HG03565 (cell line): ENCODE results near the gene SSB.
"Not testable (repeated sequence)": the region's sequence is repeated elsewhere in the genome, so short reads cannot be mapped to it uniquely, and the experiment has no call there.

ENCODE experiments used
- ATAC-seq: cut with Tn5 transposase; IDR thresholded peaks from one replicate; pipeline ENCODE4 v1.9.1; 2021; ENCODE audit warnings: mild to moderate bottlenecking, moderate library complexity; ENCODE audit not compliant: unreplicated experiment

SSB gene

GRCh38 chr2:169781249-169782013 lies 17.2 kb upstream of the SSB start:
- ATAC-seq, result no peak

- ATAC-seq, result no peak
Observed at GRCh38 chr2:169782513-169782912, 16.2 kb upstream of the SSB start.

GRCh38 chr2:169790581-169790980 lies 8.1 kb upstream of the SSB start:
- no peak for ATAC-seq

GRCh38 chr2:169795181-169795580 lies 3.5 kb upstream of the SSB start:
- ATAC-seq, result no peak

- ATAC-seq, result no peak
Observed at GRCh38 chr2:169796441-169796840, 2.2 kb upstream of the SSB start.

GRCh38 chr2:169797601-169798000 lies 1.1 kb upstream of the SSB start:
- ATAC-seq, result no peak

- no peak for ATAC-seq
Observed at GRCh38 chr2:169798397-169798717, 314 bp upstream of the SSB start.

GRCh38 chr2:169803480-169803879 lies 4.8 kb downstream of the SSB start:
- no peak for ATAC-seq

- ATAC-seq, result no peak
Observed at GRCh38 chr2:169806586-169806985, 7.9 kb downstream of the SSB start.

- ATAC-seq, result no peak
Observed at GRCh38 chr2:169808221-169808620, 9.6 kb downstream of the SSB start.

- ATAC-seq, result no peak
Observed at GRCh38 chr2:169815849-169816248, 17.2 kb downstream of the SSB start.

- not testable (repeated sequence) for ATAC-seq
Observed at GRCh38 chr2:169816961-169817360, 18.3 kb downstream of the SSB start.

- not testable (repeated sequence) for ATAC-seq
Observed at GRCh38 chr2:169817369-169817768, 18.7 kb downstream of the SSB start.

- ATAC-seq, result no peak
Observed at GRCh38 chr2:169818241-169818640, 19.6 kb downstream of the SSB start.

GRCh38 chr2:169819106-169819505 lies 20.4 kb downstream of the SSB start:
- ATAC-seq, result no peak

- not testable (repeated sequence) for ATAC-seq
Observed at GRCh38 chr2:169820101-169820500, 21.4 kb downstream of the SSB start.

- ATAC-seq, result no peak
Observed at GRCh38 chr2:169822036-169822435, 23.4 kb downstream of the SSB start.

GRCh38 chr2:169822785-169823392 lies 24.2 kb downstream of the SSB start:
- no peak for ATAC-seq

- no peak for ATAC-seq
Observed at GRCh38 chr2:169823996-169824372, 25.3 kb downstream of the SSB start.

GRCh38 chr2:169824373-169825333 lies 26.0 kb downstream of the SSB start, which contains the start of gene METTL5:
METTL5 (minus strand) TSS chr2:169824905; CDS start chr2:169824597, 308 bp downstream.
- ATAC-seq, result peak; percentile 62
